ENCODE results near the gene GPBP1L1. TPM values are rescaled to one million over a fixed set of nuclear protein-coding genes. Genes with fewer than 3 reads are reported as not detected.
"Not testable (repeated sequence)": the region's sequence is repeated elsewhere in the genome, so short reads cannot be mapped to it uniquely, and the experiment has no call there.

GPBP1L1 gene, protein sequence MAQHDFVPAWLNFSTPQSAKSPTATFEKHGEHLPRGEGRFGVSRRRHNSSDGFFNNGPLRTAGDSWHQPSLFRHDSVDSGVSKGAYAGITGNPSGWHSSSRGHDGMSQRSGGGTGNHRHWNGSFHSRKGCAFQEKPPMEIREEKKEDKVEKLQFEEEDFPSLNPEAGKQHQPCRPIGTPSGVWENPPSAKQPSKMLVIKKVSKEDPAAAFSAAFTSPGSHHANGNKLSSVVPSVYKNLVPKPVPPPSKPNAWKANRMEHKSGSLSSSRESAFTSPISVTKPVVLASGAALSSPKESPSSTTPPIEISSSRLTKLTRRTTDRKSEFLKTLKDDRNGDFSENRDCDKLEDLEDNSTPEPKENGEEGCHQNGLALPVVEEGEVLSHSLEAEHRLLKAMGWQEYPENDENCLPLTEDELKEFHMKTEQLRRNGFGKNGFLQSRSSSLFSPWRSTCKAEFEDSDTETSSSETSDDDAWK
- total RNA-seq = 100 to 1,000 TPM; 121 to 219 (median 131) TPM

DNA sequence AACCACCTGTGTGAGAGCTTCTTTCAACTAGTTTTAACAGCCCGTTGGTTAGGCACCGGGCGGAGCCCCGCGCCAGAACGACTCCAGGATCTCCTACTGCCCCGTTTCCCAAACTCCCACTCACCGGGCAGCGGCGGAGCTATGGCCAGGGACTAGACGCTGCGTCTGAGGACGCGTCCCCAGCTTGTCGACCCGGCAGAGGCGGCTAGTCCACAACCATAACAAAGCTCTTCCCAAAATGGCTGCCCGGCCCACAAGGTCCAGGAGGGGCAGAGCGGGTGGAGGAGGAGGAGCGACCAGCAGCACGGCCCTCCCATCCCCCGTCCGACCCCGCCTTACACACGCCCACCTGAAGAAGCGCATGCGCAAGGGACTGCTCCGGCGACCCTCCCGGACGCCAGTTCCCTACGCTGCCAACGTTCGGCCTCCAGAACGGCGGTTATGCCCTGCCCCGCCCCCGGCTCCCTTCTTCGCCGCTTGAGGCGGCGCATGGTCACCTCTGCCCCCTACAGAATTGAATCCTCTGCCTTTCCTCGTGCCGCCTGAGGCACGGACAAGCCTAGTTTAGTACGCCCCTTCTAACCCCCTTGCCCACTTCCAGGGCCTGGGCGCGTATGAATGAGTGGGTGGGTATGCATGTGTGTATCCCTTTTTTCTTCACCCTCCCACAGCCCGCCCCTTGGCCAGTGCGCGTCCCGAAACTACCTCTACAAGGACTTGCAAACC is at the start of gene GPBP1L1:
GPBP1L1 (minus strand) TSS at position 246 of the 726 bp plus-strand sequence. CDS start 27,446 bp downstream, outside the sequence.
- WGBS = under 1% methylated on average over 41 of the region's 52 CpGs
- Histone ChIP-seq H3K9me3 (no peaks in the 10 kb centered on the region), H3K27me3 (no peaks in the 10 kb centered on the region), H3K27ac (peak within 1 kb of the TSS; percentile 98), H3K4me3 (peak within 1 kb of the TSS; percentile 91), H3K4me1 (peaks cover 54% of the 10 kb centered on the region), H3K36me3 (no peaks in the 10 kb centered on the region)
- DNase-seq (ENCODE audit: low spot score in 2 of 2) = peak; percentile 99
- TF ChIP-seq, protein P1, sequence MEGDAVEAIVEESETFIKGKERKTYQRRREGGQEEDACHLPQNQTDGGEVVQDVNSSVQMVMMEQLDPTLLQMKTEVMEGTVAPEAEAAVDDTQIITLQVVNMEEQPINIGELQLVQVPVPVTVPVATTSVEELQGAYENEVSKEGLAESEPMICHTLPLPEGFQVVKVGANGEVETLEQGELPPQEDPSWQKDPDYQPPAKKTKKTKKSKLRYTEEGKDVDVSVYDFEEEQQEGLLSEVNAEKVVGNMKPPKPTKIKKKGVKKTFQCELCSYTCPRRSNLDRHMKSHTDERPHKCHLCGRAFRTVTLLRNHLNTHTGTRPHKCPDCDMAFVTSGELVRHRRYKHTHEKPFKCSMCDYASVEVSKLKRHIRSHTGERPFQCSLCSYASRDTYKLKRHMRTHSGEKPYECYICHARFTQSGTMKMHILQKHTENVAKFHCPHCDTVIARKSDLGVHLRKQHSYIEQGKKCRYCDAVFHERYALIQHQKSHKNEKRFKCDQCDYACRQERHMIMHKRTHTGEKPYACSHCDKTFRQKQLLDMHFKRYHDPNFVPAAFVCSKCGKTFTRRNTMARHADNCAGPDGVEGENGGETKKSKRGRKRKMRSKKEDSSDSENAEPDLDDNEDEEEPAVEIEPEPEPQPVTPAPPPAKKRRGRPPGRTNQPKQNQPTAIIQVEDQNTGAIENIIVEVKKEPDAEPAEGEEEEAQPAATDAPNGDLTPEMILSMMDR (IDR thresholded peaks at IDR 0.05) = no peak
- no peak for TF ChIP-seq EP300 (IDR thresholded peaks at IDR 0.05)
- peak in 2 of 3 donors; percentile 46 to 80 for TF ChIP-seq POLR2AphosphoS5 (IDR thresholded peaks at IDR 0.05)
- TF ChIP-seq POLR2A (IDR thresholded peaks at IDR 0.05) = peak in 1 of 2 donors; percentile 52

DNA sequence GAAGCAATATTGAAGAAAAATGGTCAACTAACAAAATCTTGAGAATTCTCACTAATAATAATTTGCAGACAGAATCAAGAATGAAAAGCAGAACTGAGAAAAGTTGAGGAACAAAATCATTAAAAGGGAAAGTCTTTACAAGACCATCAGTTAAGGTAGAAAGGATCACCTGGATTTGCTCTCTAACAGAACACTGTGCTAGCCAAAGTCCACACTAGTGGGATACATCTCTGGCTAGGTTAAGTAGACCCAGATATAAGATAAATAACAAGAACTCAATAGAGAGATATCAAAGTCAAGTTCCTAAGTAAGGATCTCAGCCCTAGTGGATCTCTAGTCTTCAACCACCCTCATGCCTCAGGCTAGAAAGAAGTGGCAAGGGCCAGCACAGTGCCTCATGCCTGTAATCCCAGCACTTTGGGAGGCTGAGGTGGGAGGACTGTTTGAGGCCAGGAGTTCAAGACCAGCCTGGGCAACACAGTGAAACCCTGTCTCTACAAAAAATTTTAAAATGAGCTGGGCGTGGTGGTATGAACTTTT is 44.5 kb upstream of the GPBP1L1 start:
- peak overlapping the region; percentile 39 for H3K27ac ChIP-seq
- no peak for DNase-seq (ENCODE audit: low spot score in 2 of 2)
- 100% methylated on average over 1 of the region's 1 CpG for WGBS

GRCh38 chr1:45730075-45730779 is 43.9 kb upstream of the GPBP1L1 start:
- Histone ChIP-seq H3K4me3 (no peak overlapping the region), H3K27ac (no peak overlapping the region), H3K9me3 (no peaks in the 10 kb centered on the region), H3K27me3 (no peaks in the 10 kb centered on the region), H3K36me3 (peaks cover 16% of the 10 kb centered on the region), H3K4me1 (peaks cover 9% of the 10 kb centered on the region)
- peak in 1 of 3 donors; percentile 48 for TF ChIP-seq POLR2AphosphoS5 (IDR thresholded peaks at IDR 0.05)
- TF ChIP-seq POLR2A (IDR thresholded peaks at IDR 0.05) = no peak
- DNase-seq (ENCODE audit: low spot score in 2 of 2) = no peak
- WGBS = 58% methylated on average over 3 of the region's 3 CpGs

More for the DNA sequence above, 44.5 kb upstream of the GPBP1L1 start:
- Histone ChIP-seq H3K27me3 (no peaks in the 10 kb centered on the region), H3K4me3 (no peak overlapping the region), H3K4me1 (peaks cover 9% of the 10 kb centered on the region), H3K9me3 (no peaks in the 10 kb centered on the region), H3K36me3 (peaks cover 16% of the 10 kb centered on the region)
- TF ChIP-seq, protein P1 (IDR thresholded peaks at IDR 0.05) = no peak
- TF ChIP-seq EP300 (IDR thresholded peaks at IDR 0.05) (no peak), POLR2A (IDR thresholded peaks at IDR 0.05) (no peak), POLR2AphosphoS5 (IDR thresholded peaks at IDR 0.05) (no peak)

DNA sequence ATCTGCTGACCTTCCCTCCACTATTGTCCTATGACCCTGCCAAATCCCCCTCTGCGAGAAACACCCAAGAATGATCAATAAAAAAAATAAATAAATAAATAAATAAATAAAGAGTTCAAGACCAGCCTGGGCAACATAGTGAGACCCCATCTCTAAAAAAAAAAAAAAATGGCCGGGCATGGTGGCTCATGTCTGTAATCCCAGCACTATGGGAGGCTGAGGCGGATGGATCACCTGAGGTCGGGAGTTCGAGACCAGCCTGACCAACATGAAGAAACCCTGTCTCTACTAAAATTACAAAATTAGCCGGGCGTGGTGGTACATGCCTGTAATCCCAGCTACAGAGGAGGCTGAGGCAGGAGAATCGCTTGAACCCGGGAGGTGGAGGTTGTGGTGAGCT is 39.7 kb upstream of the GPBP1L1 start:
- H3K27me3 ChIP-seq; H3K9me3 ChIP-seq; DNase-seq (ENCODE audit: low spot score in 2 of 2); H3K4me3 ChIP-seq; H3K4me1 ChIP-seq; H3K27ac ChIP-seq: not testable (repeated sequence)
- peaks cover 26% of the 10 kb centered on the region for H3K36me3 ChIP-seq
- WGBS = 98% methylated on average over 9 of the region's 9 CpGs

- H3K4me3 ChIP-seq = no peak overlapping the region
- H3K4me1 ChIP-seq = no peaks in the 10 kb centered on the region
- no peak for TF ChIP-seq POLR2AphosphoS5 (IDR thresholded peaks at IDR 0.05)
- TF ChIP-seq POLR2A (IDR thresholded peaks at IDR 0.05) = no peak
- no peak for TF ChIP-seq EP300 (IDR thresholded peaks at IDR 0.05)
- H3K9me3 ChIP-seq = no peaks in the 10 kb centered on the region
- no peak for DNase-seq (ENCODE audit: low spot score in 2 of 2)
- no peak overlapping the region for H3K27ac ChIP-seq
- H3K27me3 ChIP-seq = no peaks in the 10 kb centered on the region
- peaks cover 23% of the 10 kb centered on the region for H3K36me3 ChIP-seq
Measured at GRCh38 chr1:45723248-45723930, 37.1 kb upstream of the GPBP1L1 start.

DNA sequence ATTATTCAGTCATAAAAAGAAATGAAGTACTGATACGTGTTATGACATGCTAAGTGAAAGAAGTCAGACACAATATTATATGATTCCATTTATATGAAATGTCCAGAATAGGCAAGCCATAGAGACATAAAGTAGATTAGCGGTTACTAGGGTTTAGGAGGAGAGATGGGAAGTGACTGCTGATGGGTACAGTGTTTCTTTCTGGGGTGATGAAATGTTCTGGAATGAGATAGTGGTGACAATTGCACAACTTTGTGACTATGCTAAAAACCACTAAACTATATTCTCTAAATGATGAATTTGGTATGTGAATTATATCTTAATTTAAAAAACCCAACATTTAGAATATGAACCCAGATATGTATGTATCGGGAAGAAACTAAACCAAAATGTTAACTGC is 36.5 kb upstream of the GPBP1L1 start:
- no peak for DNase-seq (ENCODE audit: low spot score in 2 of 2)
- Histone ChIP-seq H3K27me3 (no peaks in the 10 kb centered on the region), H3K4me3 (no peak overlapping the region), H3K9me3 (no peaks in the 10 kb centered on the region), H3K27ac (no peak overlapping the region), H3K4me1 (no peaks in the 10 kb centered on the region), H3K36me3 (peaks cover 28% of the 10 kb centered on the region)
- TF ChIP-seq POLR2A (IDR thresholded peaks at IDR 0.05) (no peak), EP300 (IDR thresholded peaks at IDR 0.05) (no peak)
- TF ChIP-seq, protein P1 (IDR thresholded peaks at IDR 0.05) = no peak
- WGBS = 96% methylated on average over 3 of the region's 3 CpGs
